Activated CD8-positive, alpha-beta memory T cell treated with anti-CD3 and anti-CD28 coated beads, Interleukin-2, amount 50 U/mL, for 1 hour (primary cell): ENCODE measurements around the gene NLRP1.

Source experiments
- DNase-seq: peaks from one replicate; pipeline ENCODE4 v3.0.0-alpha.2; 2020; ENCODE audit errors: extremely low read depth

Gene NLRP1

DNA sequence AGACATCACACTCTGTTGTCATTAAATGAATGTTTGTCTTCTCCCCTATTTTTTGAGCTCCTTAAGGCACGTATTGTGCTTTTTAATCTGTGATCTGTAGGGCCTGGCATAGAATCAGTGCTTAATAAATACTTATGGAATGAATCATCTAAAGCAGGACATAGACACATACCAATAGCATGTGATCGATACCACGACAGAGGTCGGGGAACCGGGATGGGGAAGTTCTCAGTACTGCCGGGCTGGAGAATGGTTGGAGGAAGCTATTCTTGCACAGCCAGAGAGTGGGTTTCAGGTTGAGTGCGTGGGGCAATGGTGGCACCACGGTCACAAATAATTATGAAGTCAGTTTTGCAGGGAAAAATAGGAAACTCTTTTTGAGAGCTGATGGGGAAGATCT, 26.8 kb downstream of the NLRP1 start:
- no peak for DNase-seq

DNA sequence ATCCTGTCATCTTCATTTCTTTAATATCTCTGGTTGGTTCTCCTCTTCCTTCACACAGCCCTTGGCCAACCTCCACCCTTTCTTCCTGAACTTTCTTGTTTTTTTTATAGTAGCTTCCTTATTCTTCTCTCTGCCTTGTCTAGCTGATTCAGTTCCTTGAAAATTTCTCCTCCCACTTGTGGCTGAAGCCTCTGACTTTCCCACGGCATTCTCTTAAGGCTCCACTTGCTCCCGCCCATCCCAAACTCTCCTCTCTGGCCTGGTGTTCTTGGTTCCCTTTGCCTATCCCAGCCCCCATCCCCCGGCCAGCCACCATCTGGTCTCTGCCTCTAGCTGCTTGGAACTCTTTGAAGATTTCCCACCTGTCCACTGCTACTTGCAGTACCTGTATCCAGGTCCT, 29.1 kb downstream of the NLRP1 start:
- DNase-seq = no peak

DNA sequence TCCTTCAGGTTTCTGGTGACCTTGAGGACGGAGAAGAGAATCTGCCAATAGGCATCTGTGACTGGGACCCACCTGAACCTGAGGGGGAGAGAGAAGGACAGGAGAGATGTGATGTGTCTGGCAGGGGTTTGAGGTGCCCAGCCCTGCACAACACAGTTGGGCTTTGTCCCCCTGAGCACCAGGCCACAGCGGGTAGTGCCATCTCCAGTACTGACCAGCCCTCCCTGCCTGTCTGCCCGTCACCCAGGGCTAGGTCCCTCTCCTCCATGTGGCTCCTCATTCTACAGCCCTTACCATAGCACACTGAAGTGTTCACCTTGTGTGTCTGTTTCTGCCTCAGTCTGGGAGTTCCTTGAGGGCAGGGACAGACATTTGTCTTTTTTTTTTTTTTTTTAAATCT, 30.8 kb downstream of the NLRP1 start:
- DNase-seq = no peak

DNA sequence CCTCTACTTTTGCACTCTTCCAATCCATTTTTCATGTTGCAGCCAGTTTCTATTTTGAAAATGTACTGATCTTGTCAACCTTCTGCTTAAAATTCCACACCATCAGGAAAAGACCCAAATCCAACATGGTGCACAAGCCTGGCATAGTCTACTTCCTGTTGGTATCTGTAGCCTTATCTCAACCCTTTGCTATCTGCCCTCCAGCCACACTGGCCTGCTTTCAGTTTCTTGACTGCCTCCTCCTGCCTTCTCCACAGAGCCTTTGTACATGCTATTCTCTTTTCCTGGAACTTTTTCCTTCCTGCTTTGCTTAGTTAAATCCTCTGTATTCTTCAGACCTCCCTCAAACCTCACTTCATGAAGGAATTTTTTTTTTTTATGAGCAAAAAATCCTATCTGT, 31.5 kb downstream of the NLRP1 start:
- no peak for DNase-seq

DNA sequence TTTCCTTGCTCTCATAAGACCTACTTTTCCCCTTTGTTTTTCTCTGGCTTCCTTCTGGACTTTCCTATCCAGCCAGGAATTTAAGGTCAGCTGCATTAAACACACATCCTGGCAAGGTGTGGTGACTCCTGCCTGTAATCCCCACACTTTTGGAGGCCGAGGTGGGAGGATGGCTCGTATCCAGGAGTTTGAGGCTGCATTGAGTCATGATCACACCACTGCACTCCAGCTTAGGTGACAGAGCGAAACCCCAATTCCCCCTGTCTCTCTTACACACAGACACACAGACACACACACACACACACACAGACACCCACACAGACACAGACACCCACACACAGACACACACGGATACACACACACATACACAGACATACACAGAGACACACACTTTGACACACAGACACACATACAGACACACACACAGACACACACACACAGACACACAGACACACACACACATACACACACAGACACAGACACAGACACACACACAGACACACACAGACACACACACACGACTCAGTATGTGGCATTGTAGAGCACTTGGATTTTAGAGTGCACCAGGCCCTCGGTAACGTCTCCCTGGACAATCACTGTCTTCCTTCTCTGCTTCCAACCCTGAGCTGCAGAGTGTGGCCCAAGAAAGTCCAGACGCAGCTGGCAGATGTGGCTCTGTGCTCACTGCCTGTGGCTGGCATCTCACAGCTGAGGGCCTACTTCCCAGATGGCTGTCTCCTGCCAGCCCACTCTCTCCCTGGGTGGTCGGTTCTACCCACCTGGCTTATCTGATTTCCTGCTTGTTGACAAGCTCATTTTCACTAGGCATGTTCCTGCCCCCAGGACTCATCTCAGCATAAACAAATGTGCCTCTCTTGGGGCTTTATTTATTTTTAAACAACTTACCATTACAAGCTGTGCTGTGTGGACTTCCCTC, 39.0 kb downstream of the NLRP1 start:
- no peak for DNase-seq

DNA sequence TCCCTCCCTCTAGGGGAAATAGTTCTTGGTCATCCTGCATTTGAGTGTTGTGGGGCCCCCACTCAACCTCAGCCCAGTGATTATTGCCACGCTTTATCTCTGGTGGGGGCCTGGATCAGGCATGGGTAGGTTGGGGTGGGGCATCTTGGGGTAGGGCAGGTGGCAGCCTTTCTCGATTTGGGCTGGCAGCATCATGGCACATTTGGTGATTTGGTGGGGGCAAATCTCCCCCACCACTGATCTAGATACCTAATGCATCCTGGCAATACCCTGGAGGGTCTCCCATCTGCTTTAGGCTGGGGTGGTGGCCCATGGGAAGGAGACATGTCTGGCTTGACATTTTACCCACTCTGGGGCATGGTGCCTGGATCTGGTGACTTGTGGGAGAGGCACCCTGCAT, 40.2 kb downstream of the NLRP1 start:
- DNase-seq = no peak

DNA sequence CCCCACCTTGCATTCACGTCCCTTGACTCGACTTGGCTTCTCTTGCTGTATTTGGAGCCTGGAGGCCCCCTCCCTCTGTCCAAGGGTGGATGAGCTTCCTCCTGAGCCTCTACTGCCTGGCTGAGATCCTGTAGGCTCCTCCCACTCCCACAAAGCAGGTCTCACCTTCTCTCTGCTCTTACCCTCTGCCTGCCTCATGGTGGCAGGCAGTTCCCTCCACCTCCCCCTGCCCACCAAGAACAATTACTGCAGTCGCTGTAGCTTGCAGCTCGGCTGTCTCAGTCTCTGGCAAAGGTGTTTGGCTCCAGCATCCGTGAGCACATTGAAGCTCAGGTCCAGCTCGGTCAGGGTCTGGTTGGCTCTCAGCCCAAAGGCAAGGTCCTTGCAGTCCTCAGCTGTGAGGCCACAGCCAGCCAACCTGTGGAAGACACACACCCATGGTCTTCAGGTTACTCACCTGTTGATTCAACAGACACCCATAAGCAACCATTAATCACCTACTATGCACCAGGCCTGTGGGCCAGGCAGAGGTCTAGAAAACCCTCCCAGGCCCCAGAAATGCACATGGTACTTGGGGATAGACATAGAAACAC, 42.6 kb downstream of the NLRP1 start:
- DNase-seq = no peak

DNA sequence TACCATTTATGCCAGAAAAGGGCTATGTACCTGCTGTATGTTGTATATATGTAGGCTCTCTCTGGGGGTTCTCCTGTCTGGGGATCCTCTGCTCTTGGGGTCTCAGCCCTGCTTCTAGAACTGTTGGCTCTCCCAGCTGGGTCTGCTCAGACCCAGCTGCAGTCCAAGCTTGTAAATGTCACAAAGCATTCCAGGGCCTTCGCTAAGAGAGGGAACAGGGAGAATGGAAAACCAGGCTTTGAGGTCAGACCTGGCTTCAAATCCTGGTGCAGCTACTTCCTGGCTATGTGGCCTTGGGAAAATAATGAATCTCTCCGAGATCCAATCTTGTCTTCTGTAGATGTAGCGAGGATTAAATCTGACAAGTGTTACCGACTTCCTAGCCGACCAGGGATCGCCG, 44.0 kb downstream of the NLRP1 start:
- no peak for DNase-seq

DNA sequence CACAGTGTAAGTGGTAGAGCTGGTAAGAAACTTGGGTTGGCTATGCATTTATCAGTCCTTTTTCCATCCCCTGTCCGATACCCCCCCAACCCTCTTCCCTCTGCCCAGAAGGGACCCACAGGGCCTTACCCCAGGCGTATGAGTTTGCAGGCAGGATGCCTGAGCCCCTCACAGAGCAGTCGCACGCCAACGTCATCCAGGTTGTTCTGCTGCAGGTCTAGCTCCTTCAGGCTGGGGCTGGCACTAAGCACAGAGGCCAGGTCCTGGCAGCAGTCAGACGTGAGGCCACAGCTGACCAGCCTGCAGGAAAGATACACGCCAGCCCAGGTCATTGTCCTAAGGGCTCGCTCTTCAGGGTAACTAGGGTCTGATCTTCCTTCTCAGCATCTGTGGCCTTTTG, 45.0 kb downstream of the NLRP1 start:
- DNase-seq = no peak

DNA sequence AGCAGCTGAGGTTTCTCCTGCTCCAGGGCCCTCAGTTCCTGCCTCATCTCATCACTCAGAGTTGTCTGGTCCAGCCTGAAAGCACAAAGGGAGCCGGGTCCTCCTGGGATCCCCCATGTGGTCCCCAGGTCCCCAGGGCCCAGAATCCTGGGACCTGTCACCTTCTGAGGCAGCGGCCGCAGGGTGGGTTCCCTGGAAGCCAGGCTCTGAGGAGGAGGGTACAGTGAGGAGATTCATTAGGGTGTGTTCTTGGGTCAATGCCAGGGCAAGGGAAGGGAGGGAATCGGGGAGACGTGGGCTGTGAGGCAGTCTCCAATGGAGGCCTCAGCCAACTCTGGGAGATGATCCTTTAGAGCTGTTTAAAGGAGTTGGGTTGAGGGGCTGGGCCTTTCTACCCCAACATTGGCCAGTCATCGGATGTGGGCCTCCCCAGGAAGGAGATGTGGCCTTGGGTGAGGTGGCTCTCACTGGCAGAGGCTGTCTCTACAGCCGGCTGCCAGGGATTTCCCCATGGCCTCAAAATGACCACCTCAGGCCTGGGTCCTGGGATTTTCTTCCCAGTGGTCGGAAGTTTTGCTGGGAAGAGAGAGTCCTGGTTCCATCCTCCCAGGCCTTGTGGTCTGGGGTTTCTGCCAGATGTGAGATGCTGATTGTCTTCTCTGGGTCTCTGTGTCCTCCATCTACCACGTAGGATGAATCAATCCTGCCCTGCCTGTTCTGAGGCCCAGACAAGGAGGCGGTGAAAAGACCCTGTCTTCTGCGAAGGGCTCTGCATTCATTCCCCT, 47.3 kb downstream of the NLRP1 start:
- DNase-seq = no peak

DNA sequence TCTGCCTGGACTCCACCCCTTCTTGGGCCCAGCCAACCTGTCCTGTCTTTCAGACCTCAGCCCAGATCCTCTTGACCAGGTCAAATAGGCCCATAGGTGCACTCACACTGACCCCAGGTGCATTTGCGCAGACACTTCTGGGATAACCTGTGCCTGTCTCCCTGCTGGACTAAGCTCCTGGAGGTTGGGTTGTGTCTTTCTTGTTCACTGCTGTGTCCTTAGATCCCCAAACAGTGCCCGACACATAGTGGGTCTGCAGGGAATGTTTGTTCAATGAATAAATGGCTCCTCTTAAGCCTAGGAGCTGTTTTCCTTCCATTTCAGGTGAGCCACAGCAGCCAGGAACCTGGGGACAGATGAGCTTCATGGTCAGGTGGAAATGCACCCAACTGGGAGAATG, 48.9 kb downstream of the NLRP1 start:
- no peak for DNase-seq

DNA sequence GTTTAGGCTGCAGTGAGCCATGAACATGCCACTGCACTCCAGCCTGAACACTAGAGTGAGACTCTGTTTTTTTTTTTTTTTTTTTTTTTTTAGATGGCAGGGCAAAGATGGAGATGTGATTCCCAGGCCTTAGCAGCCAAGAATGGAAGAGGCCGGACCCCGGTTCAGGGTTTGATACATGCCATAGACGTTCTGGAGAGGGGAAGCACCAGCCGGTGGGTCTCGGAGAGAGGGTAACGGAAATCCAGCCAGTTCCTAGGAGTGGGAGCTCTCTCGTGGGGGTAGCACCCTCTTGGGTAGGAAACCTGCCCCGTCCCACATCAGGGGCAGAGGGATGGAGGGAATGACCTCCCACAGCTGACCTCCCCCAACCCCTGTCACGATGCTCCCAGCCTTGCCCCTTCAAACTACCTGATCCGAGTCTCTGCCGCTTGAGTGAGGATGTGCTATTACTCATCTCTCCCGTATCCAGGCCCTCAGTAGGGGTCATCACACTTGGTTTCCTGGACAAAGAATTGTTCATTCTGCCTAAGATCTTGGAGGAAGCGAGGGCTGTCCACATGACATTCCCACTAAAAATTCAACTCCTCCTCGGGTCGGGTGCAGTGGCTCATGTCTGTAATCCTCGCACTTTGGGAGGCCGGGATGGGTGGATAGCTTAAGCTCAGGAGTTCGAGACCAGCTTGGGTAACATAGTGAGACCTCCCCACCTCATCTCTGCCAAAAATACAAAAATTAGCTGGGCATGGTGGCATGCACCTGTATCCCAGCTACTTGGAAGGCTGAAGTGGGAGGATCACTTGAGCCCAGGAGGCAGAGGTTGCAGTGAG, 50.6 kb downstream of the NLRP1 start:
- no peak for DNase-seq

DNA sequence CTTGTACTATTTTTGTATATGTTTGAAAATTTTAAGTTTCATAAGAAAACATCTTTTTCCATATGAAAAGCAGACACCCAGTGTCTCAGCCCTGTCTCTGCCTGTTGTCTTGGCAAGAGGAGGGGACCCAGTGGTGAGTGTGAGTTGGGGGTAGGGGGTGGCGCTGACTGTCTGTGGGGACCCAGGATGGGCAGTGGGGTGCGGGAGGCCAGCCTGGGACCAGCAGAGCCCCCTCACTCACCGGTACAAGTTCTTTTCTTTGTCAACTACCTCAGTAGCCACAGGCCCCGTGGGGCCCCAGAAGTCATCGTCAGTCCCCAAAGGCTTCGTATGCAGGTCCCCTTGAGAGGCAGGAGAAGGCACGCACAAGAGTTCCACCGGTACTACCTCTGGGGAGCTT, 51.7 kb downstream of the NLRP1 start:
- no peak for DNase-seq

DNA sequence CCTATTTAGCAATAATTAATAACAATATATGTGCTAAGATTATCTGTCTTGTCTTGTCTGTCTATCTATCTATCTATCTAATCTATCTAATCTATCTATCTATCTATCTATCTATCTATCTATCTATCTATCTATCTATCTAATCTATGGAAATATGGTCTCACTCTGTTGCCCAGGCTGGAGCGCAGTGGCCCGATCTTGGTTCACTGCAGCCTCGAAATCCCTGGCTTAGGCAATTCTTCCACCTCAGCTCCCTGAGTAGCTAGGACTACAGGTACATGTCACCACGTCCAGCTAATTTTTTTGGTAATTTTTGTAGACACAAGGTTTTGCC, 53.3 kb downstream of the NLRP1 start:
- no peak for DNase-seq

DNA sequence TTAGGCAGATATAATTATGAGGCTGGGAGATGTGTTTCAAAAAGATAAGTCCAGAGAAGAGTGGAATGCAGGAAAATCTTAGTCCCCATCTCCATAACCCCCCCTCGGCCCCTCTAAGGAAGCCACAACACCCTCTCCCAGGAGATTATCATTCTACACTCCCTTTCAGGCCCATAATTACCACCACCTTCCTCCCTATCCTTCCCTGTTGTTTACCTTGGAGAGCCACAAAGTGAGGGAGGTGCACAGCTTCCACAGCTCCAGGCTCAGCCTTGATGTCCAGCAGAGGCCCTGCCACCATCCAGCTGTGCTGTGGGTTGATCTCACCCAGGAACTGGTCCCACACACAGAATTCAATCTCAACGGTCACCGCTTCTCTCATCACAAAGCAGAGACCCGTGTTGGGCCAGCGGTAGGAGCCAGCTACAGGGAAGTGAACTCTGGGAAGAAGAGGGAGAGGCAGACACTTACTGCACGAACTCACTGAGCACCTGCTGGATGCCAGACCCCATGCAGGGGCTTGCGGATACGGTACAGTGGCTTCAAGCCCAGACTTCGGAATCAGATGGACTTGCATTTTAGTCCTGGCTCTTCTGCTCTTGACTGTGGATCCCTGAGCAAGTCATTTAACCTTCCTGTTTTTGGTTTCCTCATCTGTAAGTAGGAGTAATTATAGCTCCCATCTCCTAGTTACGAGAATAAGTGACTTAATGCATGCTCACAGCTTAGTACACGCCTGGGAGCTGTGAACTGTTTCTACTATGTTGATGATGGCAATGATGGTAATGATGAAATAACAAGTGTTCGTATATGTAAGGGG, 53.8 kb downstream of the NLRP1 start:
- no peak for DNase-seq

DNA sequence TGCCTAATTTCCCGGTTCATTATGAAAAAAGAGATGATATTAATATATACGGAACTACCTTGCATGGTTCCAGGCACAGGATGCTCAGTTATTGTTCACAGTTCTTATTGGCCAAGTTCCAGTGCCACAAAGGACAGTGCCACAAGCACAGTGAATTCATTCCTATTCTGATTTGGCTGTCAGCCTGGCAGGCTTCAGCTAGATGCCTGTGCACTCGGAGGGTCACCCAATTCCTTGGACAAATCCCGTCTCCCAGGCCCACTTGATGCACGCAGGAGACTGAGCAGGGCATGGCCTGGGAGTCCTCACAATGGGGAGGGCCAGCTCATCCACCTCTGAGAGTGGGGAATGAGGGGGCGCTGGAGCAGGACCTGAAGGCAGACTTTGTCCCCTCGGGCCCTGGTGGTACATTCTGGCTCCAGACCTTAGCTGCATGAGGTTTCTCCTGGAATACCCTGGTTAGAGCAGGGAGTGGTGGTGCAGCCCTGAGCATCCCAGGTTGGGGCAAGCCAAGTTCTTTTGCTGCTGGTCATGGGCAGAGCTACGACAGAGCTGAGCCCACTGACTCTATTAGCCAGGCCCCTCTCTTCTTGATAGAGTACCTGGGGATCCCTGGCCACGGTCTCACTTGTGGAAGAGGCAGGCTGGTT, 56.6 kb downstream of the NLRP1 start:
- no peak for DNase-seq

DNA sequence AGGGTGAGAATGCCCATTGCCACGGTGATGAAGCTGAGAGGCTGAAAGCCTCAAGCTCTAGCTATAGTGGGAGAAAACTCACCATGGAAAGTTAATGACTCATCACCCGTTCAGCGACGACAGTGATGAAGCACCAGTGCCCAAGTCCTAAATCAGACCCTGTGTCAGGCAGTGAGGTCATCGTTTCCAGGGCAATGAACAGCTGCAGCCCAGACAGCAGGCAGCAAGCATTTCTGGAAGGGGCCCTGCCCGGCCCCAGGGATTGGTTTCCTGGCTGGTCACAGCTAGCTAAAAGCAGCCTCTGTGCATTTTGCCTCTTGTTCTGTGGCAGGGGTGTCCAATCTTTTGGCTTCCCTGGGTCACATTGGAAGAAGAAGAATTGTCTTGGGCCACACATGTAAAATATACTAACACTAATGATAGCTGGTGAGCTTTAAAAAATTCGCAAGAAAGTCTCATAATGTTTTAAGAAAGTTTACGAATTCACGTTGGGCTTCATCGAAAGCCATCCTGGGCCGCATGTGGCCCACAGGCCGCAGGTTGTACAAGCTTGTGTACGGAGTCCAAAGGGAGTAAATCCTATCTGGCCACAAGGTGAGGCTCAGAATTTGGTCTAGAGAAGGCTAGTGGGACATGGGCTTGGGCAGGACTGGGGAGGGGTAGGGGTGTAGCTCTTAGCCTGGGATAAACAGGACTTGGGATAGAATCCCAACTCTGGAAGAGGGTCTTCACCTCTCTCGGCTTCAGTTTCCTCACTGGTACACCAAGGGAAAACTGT, 57.3 kb downstream of the NLRP1 start:
- DNase-seq = no peak

DNA sequence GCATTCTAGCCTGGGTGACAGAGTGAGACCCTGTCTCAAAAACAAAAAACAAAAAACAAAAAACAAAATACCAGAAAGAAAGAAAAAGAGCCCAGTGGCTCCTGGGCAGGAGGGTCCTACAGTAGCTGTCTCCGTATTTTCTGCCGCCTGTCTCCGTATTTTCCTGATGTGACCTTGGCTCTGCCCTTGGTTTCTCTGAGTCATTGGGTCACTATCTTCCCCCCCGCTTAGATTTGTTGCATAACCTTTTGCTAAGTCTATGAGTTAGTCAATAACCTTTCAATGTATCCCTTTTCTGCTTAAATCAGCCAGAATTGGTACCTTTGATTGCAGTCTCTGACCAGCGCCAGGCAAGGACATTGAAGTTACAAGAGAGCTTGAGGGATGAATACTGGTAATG, 61.1 kb downstream of the NLRP1 start:
- no peak for DNase-seq

DNA sequence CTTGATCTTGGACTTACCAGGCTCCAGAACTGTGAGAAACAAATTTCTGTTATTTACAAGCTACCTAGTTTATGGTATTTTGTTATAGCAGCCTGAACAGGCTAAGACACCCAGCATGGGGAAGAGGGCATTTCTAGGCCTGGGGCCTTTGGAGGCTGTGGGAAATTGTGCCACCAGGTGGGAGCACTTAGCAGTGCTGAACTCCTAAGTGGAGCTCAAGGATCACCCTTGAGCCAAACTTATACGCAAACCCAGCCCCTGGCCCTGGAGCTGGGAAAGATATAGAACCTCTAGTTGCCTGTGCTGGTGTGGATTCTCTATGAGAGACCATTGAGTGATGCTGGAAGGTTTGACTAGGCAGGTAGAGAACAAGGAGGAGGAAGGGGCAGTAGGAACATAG, 61.8 kb downstream of the NLRP1 start:
- DNase-seq = no peak
